Measurements from ENCODE around the gene STK32B. TPM values are rescaled to one million over a fixed set of nuclear protein-coding genes. Genes with fewer than 3 reads are reported as not detected.

Gene STK32B
- total RNA-seq, 4 donors from 2014 or later: 3.0 to 33.8 (median 4.3) TPM

- H3K4me1 ChIP-seq: no peaks in the 10 kb centered on the region
- TF ChIP-seq, protein P1, sequence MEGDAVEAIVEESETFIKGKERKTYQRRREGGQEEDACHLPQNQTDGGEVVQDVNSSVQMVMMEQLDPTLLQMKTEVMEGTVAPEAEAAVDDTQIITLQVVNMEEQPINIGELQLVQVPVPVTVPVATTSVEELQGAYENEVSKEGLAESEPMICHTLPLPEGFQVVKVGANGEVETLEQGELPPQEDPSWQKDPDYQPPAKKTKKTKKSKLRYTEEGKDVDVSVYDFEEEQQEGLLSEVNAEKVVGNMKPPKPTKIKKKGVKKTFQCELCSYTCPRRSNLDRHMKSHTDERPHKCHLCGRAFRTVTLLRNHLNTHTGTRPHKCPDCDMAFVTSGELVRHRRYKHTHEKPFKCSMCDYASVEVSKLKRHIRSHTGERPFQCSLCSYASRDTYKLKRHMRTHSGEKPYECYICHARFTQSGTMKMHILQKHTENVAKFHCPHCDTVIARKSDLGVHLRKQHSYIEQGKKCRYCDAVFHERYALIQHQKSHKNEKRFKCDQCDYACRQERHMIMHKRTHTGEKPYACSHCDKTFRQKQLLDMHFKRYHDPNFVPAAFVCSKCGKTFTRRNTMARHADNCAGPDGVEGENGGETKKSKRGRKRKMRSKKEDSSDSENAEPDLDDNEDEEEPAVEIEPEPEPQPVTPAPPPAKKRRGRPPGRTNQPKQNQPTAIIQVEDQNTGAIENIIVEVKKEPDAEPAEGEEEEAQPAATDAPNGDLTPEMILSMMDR (IDR thresholded peaks at IDR 0.05): no peak
- no peak for TF ChIP-seq POLR2A (IDR thresholded peaks at IDR 0.05)
- H3K27ac ChIP-seq: no peak overlapping the region
- no peaks in the 10 kb centered on the region for H3K9me3 ChIP-seq
- intact Hi-C loops (cut with DNase I; ENCODE audit: low total_unique reads): no loop called here
- no peaks in the 10 kb centered on the region for H3K27me3 ChIP-seq
- no peak for DNase-seq
- no peaks in the 10 kb centered on the region for H3K36me3 ChIP-seq
- H3K4me3 ChIP-seq: no peak overlapping the region
These were observed 81.9 kb downstream of the STK32B start for GRCh38 chr4:5133201-5133600.

- Histone ChIP-seq H3K4me3 (no peak overlapping the region), H3K36me3 (no peaks in the 10 kb centered on the region), H3K27ac (no peak overlapping the region), H3K9me3 (no peaks in the 10 kb centered on the region), H3K27me3 (no peaks in the 10 kb centered on the region), H3K4me1 (no peaks in the 10 kb centered on the region)
- DNase-seq: no peak
- TF ChIP-seq, protein P1 (IDR thresholded peaks at IDR 0.05): no peak
- no peak for TF ChIP-seq POLR2A (IDR thresholded peaks at IDR 0.05)
- intact Hi-C loops (cut with DNase I; ENCODE audit: low total_unique reads): no loop called here
These were observed 82.8 kb downstream of the STK32B start for GRCh38 chr4:5133933-5134594.

- H3K4me1 ChIP-seq: no peaks in the 10 kb centered on the region
- TF ChIP-seq, protein P1 (IDR thresholded peaks at IDR 0.05): no peak
- no peak for TF ChIP-seq POLR2A (IDR thresholded peaks at IDR 0.05)
- no peaks in the 10 kb centered on the region for H3K9me3 ChIP-seq
- H3K36me3 ChIP-seq: no peaks in the 10 kb centered on the region
- DNase-seq: no peak
- no peak overlapping the region for H3K4me3 ChIP-seq
- H3K27ac ChIP-seq: no peak overlapping the region
- no peaks in the 10 kb centered on the region for H3K27me3 ChIP-seq
- intact Hi-C loops (cut with DNase I; ENCODE audit: low total_unique reads): no loop called here
These were observed 83.3 kb downstream of the STK32B start for GRCh38 chr4:5134620-5135019.

DNA sequence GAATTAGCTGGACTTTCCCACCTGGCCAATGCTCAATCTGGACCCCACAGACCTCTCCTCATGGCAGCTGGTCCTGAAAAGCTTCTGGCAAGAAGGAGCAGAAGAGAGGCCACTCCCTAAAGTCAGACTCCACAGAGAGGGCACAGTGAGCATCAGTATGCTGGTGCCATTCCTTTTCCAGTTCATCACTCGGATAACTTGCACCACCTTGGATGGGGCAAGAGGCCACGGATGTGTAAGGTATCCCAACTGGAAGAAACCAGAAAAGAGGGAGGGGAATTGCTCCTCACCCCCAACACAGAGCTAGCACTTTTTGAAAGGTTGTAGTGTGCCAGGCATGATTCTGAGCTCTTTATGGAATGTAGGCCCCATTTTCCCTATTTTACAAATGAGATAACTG is 85.9 kb downstream of the STK32B start:
- H3K4me1 ChIP-seq: no peaks in the 10 kb centered on the region
- no peaks in the 10 kb centered on the region for H3K36me3 ChIP-seq
- intact Hi-C loops (cut with DNase I; ENCODE audit: low total_unique reads): no loop called here
- no peak overlapping the region for H3K27ac ChIP-seq
- H3K9me3 ChIP-seq: no peaks in the 10 kb centered on the region
- H3K27me3 ChIP-seq: no peaks in the 10 kb centered on the region
- H3K4me3 ChIP-seq: no peak overlapping the region
- TF ChIP-seq, protein P1 (IDR thresholded peaks at IDR 0.05): no peak
- TF ChIP-seq POLR2A (IDR thresholded peaks at IDR 0.05): no peak
- DNase-seq: no peak

DNA sequence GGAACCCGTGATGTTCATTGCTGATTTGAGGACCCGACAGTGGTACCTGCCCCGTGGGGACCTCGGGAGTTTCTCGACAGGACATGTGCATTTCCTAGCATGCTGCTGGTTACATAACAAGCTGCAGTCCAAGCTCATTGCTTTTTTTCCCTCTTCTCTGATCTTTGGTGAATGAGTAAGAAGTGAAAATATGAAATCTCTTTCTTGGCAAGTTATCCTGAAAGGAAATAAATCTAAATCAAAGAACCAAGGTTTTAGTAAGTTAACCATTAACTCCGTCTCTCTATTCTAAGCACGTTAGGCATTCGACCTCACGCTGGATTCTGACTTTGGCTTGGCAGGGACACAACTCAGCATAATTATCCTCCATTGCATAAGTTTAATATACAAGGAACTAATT is 86.6 kb downstream of the STK32B start:
- H3K27ac ChIP-seq: no peak overlapping the region
- no peaks in the 10 kb centered on the region for H3K27me3 ChIP-seq
- no peaks in the 10 kb centered on the region for H3K36me3 ChIP-seq
- DNase-seq: no peak
- no peaks in the 10 kb centered on the region for H3K9me3 ChIP-seq
- H3K4me3 ChIP-seq: no peak overlapping the region
- H3K4me1 ChIP-seq: no peaks in the 10 kb centered on the region
- TF ChIP-seq, protein P1 (IDR thresholded peaks at IDR 0.05): no peak
- no peak for TF ChIP-seq POLR2A (IDR thresholded peaks at IDR 0.05)
- intact Hi-C loops (cut with DNase I; ENCODE audit: low total_unique reads): no loop called here
